ENCODE measurements around the gene CNGA4.
"Not testable (repeated sequence)": the region's sequence is repeated elsewhere in the genome, so short reads cannot be mapped to it uniquely, and the experiment has no call there.

CNGA4 gene

DNA sequence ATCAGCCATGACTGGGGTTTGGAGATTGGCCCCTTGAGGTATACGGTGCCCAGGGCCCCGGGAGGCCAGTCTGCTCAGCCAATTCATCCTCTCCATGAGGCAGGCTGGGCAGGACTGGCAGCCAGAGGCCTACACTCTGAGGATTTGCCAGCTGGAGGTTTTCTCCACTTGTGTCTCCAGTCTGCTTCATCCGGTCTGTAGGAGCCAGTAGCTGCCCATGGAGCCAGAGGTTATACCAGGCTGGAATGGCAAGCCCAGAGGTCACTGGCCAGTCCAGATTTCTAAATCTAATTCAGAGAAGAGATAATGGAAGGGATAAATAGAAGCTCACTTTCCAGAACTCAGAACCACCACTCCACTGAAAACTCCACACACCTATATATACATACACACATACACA lies 14.5 kb upstream of the CNGA4 start:
- Histone ChIP-seq H3K27ac (no peak overlapping the region), H3K4me3 (no peak overlapping the region)

DNA sequence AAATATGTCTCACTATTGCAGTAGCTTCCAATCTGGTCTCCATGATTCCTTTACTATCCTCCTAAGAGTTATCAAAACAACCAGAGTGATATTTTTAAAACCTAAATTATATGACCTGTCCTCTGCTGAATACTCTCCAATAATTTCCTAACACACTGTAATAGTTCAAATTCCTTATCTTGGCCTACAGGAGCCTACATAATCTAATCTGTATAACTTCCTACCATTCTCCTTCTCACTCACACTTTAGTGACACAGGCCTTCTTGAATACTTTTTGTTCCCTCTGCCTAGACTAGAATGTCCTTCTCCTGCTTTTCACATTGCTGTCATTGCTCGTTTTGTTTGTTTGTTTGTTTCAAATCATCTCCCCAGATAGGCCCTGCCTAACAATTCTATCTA lies 13.9 kb upstream of the CNGA4 start:
- H3K4me3 ChIP-seq = no peak overlapping the region
- peak overlapping the region in 2 of 21 experiments; percentile 4 to 10 for H3K27ac ChIP-seq

DNA sequence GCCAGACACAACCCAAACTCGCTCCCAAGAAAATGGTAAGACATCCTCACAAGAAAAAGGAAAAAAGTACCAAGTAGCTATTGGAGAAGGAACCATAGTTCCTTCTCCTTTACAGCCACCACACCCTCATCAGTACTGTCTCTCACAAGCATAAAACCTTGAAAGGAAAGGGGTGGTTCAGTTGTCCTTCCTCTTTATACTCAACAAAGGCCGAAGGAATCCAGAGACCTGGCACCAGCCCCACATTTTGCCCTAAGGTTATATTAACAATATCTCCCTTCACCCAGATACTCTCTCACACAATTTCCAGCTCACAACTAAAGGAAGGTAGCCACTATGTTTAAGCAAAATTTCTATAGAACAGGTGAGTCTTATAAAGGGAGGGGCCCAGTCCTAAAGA lies 13.0 kb upstream of the CNGA4 start:
- no peak overlapping the region for H3K4me3 ChIP-seq
- peak overlapping the region in 1 of 21 experiments; percentile 0 for H3K27ac ChIP-seq

DNA sequence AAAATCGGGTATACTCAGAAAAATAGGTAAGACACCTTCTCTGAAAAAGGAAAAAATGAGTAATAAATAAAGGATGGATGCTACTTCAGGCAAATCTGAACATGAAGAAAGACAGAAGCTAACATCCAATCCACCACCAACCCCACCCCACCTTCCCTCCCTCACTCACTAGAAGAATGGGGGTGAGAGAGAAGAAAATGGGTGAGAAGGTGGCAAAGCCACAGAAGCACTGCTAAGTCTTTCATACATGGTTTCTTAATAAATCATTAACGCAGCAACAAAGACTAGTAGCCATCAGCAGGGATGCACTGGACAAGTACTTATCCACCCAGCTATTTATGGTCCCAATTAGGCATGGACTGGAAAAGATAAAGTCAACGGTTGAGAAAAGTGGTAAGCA lies 10.4 kb upstream of the CNGA4 start:
- no peak overlapping the region for H3K27ac ChIP-seq
- H3K4me3 ChIP-seq = no peak overlapping the region

DNA sequence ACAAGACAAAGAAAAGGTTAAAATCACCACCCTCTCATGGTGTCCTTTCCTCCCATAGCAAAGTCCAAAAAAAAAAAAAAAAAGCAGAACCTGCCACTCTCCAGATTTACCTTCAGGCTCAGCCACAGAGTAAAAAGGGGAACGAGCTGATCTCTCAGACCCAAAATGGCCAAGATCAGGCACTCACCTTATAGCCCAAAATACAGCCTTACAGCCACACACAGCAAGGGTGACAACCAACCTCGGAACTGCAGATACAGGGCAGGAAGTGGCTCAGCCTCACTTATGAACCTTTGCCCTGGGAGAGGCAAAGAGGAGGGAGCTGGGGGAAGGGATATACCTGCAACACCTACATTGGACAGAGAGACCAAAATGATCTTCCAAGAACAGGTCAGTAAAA lies 9.0 kb upstream of the CNGA4 start:
- no peak overlapping the region for H3K27ac ChIP-seq
- H3K4me3 ChIP-seq = no peak overlapping the region

DNA sequence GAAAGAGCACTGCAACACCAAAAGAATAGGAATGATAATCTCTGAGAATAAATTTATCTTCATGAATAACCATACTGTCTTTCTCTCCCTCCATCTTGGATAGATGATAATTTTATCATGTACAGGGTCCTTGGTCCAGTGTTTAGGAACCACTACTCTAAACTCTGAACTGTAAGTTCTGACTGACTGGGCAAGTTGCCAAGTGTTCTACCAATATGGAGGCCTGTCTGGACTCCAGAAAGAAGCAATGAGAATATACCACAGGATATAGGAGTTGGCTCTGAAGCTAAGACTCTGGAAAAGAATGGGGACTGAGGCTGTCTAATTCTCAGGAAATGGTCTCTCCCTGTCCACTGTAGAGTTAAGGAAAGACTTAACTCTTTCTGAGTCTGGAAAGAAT lies 6.0 kb upstream of the CNGA4 start:
- Histone ChIP-seq H3K4me3 (no peak overlapping the region), H3K27ac (no peak overlapping the region)

DNA sequence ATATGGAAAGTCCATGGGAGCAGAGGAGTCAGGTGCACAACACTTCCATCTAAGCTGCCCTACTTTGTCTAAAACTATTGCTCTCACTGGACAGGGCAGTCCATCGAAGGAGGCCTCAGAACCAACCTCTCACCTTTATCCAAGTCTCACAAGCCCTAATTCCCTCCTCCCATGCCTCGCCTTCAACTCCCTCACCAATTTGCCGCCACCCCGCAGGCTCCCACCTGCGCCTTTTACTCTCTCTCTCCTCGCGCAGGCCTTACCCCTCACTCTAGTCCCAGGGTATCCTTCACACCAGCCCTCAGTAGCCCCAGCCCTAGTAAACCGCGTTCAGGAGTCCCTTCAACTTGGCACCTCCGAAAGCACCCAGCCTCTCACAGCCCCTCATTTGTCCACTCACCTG lies 4.9 kb upstream of the CNGA4 start:
- Histone ChIP-seq H3K4me3 (peak overlapping the region; percentile 64 to 95 (median 76)), H3K27ac (peak overlapping the region; percentile 11 to 91 (median 82))

DNA sequence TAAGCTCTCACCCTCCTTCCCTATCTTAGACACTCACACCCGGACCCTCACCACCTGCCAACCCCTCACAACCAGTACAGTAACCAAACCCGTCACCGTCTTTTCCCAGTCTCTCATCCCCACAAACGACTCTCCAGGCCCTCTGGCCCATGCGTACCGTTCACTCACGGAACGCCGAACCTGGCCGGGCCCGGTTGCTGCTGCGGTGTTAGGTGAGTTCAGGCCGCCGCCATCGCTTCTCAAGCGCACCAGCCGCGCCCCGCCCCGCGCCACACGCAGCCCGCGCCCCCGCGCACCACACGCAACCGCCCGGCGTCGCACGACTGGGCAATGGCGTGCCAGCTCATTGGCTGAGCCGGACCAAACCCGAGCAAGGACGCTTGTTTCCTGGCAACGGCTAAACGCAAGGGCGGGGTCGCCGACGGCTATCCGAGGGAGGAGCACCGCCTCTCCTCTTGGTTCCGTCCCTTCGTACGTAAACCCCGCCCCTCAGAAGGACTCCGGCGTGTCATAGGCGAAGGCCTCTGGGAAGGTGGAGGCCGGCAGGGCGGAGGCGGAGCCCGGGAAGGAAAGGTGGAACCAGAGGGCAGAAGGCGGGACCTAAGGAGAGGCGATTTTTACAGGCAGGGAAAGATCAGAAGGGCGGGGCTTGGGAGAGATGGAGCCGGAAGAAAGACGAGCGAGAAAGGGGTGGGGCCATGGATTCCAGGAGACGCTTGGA lies 4.3 kb upstream of the CNGA4 start, which contains the start of gene FHIP1B:
Gene FHIP1B, minus strand, starts transcription at position 250 of the 721 bp plus-strand sequence. CDS start 10,120 bp downstream, outside the sequence.
- Histone ChIP-seq H3K27ac (peak within 1 kb of the TSS; percentile 52 to 91 (median 87)), H3K4me3 (peak within 1 kb of the TSS; percentile 64 to 95 (median 76))

DNA sequence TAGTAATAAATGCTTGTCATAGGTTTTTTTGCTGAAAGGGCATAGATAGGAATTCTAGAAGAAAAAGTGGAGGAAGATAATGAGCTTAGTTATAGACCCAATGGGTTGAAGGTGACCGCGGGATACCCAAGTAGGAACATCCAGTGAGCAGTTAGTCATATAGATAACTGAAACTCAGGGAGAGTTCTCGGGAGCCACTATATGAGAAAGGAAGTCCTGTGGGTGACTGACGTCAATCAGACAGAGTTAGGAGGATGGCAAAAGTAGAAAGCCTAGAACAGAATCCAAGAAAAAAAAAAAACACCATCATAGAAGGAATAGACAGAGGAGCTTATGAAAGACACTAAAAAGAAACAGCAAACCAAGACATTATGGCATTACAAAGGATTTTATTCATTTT lies 1.6 kb upstream of the CNGA4 start:
- H3K27ac ChIP-seq = no peak overlapping the region
- H3K4me3 ChIP-seq = no peak overlapping the region

DNA sequence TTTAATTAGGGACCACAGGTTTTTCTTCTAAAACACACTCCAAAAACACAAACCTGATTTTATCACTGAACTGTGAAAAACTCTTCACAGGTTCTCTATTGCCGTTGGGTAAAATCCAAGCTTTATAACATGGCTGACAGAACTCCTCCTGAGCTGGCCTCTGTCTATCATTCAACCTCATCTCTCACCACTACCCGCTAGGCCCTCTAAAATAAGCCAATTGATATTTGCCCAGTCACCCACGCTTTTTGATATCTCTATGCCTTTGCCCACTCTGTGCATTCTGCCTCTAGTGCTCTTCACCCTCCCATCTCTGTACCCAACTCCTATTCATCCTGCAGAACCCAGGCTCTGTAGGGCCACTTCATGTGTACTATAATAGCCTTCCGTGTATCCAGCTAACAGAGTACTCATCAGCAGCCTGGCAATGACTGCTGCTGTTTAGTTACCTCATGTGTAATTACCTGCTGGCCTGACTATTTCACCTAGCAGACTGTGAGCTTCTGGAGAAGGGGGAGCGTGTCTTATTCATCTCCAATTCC lies 1.1 kb upstream of the CNGA4 start:
- Histone ChIP-seq H3K27ac (no peak overlapping the region), H3K4me3 (no peak overlapping the region)

DNA sequence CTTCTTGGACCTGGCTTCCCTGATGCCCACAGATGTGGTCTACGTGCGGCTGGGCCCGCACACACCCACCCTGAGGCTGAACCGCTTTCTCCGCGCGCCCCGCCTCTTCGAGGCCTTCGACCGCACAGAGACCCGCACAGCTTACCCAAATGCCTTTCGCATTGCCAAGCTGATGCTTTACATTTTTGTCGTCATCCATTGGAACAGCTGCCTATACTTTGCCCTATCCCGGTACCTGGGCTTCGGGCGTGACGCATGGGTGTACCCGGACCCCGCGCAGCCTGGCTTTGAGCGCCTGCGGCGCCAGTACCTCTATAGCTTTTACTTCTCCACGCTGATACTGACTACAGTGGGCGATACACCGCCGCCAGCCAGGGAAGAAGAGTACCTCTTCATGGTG lies 1.2 kb downstream of the CNGA4 start:
- H3K27ac ChIP-seq = no peak overlapping the region

DNA sequence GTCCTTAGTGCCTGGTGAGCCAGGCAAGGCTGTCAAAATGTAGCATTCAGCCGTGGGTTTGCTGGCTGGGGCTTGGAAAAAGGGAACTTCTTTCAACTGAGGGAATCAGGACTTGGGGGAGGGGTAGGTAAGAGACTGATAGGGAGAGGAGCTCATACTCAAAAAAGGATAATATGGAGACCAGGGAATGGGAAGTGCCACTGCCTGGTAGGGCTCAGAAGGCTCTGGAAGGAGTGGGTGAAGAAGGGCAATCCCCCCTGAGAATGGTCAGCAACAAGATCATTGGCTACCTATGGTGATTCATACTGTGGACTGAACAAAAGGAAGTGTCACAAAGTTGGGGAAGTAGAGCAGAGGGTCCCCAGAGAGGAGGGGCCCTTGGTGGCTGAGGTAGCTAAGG lies 1.9 kb downstream of the CNGA4 start:
- no peak overlapping the region for H3K27ac ChIP-seq
- H3K4me3 ChIP-seq = no peak overlapping the region

More for the DNA sequence above, 1.2 kb downstream of the CNGA4 start:
- H3K4me3 ChIP-seq = no peak overlapping the region

DNA sequence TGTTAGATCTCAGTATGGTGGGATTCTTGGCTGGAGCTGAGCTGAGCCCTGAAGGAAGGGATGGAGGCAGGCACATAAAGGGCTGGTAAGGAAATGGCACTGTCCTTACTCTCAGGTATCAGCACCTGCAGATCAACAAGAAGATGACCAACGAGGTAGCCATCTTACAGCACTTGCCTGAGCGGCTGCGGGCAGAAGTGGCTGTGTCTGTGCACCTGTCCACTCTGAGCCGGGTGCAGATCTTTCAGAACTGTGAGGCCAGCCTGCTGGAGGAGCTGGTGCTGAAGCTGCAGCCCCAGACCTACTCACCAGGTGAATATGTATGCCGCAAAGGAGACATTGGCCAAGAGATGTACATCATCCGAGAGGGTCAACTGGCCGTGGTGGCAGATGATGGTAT lies 2.4 kb downstream of the CNGA4 start:
- H3K4me3 ChIP-seq = no peak overlapping the region
- H3K27ac ChIP-seq = no peak overlapping the region

DNA sequence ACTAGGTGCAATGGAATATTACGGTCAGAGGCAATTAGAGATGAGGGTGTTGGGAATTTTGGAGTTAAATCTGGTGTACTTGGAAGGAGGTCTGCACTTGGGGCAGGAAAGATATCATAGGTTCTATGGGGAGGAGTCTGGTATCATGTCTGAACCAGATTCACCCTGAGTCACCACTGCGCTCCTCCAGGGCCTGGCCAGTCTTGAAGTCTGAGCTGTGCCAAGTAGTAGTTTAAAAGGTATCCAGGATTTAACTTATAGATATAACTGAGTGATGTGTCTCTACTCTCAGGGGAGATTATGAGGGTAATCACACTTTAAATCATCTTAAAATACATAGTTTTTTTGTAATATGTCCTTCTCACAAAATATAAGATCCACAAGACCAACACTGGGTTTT lies 6.6 kb downstream of the CNGA4 start:
- H3K27ac ChIP-seq = peak overlapping the region in 4 of 21 experiments; percentile 19 to 41 (median 33)
- H3K4me3 ChIP-seq = no peak overlapping the region

DNA sequence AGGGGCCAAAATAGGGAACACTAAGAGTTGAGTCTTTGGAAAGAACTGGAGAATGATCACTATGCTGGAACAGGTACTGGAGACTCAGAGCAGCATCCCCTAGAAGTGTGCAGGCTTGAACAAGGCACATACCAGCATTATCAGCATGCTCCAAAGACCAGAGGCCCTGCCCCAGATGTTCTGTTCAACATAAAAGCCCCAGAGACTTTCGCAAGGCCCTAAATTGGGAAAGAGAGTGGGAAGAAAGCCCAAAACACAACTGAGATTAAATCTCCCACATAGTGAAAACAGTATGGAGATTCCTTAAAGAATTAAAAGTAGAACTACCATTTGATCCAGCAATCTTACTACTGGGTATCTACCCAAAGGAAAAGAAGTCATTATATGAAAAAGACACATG lies 9.4 kb downstream of the CNGA4 start:
- peak overlapping the region in 2 of 21 experiments; percentile 30 to 35 for H3K27ac ChIP-seq
- H3K4me3 ChIP-seq = no peak overlapping the region

DNA sequence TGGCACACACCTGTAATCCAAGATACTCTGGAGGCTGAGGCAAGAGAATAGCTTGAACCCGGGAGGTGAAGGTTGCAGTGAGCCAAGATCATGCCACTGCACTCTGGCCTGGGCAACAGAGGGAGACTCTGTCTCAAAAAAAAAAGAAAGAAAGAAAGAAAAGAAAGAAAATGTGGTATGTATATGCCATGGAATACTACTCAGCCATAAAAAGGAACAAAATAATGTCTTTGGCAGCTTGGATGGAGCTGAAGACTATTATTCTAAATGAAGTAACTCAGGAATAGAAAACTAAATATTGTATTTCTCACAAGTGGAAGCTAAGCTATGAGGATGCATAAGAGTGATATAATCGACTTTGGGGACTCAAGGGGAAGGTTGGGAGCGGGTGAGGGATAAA lies 10.0 kb downstream of the CNGA4 start:
- not testable (repeated sequence) for H3K4me3 ChIP-seq
- H3K27ac ChIP-seq = peak overlapping the region in 4 of 21 experiments; percentile 24 to 35 (median 32)

DNA sequence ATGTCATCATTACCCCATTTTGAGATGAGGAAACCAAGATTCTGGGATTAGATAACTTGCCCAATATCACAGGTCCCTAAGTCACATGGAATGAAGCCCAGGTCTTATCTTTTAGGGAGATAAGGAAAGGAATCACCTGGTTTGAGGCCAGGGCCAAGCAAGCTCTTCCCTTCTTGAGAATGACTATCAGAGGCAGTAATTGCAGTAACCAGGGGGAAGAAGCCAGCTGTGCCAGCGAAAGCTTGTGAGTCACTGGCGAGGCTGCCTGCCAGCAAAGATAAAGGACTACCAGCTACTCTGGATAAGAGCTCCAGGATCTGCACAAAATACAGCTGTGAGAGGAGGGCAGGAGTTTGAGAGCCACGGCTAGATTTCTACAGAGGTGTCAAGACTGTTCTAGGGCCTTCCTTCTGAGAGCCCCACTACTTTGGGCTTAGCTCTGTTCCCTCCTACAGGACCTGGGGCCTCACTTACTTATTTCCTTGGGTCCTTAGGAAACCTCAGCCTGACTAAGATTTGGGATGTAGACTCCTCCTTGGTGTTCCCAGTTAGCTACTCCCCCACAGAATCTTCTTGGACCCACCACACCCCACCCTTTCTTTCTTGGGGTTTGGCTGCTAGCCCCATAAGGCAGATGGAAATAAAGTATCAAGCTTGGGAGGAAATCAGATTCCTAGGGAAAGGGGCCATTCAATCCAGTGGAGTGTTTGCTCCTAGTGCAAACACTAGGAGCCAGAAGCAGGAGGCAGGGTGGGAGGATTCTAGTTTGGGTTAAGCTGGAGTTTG lies 11.1 kb downstream of the CNGA4 start:
- Histone ChIP-seq H3K4me3 (no peak overlapping the region), H3K27ac (peak overlapping the region in 8 of 21 experiments; percentile 10 to 70 (median 44))

DNA sequence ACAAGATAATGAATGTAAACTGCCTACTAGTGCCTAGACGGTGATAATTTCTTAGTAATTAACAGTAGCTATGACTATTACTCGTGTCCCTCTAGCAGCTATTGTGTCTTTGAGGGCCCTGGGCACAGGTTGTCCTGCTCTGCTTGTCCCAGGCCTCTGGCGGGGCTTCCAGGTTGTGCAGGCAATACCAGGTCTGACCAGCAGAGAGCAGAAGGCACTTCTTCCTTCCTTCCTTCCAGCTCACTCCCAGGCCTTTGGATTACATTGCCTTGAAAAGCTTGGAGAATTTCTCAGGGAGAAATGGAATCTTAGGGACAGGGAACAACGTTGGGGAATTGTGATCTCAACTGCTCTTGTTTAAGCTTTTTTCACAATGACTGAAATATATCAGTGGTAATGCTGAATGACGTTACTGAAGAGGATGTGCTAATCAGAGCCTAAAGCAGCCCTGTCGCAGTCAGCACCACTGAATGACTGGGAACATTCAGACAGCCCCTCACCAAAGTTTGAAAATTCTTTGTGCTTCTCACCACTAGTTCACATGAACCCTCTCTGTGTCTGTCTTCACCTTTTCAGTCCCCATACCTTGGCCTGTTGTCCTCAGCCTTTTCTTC lies 12.3 kb downstream of the CNGA4 start:
- H3K4me3 ChIP-seq = no peak overlapping the region
- peak overlapping the region in 4 of 21 experiments; percentile 19 to 60 (median 37) for H3K27ac ChIP-seq

DNA sequence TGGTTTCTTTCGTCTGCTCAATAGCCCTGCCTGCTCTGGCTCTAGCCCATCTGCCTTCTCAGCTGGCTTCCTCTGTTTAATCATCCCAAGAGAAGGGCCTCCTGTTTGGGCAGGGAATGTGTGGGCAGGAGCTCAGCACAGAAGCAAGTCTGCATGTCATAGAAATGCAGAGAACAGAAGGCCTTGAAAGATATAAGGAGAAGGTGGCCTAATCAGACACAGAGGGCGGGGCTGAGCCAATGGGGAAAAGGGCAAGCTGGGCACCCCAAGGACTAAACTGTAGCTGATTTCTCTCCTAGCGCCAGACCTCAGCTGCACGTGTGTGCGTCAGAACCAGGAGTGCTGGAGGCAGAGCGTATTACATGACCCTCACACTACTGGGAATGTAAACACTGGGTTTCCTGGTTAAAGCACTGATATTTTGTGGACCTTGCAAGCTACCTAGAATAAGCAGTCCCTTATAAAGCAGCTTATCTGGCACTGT lies 13.1 kb downstream of the CNGA4 start:
- Histone ChIP-seq H3K27ac (peak overlapping the region in 5 of 21 experiments; percentile 11 to 60 (median 34)), H3K4me3 (no peak overlapping the region)

DNA sequence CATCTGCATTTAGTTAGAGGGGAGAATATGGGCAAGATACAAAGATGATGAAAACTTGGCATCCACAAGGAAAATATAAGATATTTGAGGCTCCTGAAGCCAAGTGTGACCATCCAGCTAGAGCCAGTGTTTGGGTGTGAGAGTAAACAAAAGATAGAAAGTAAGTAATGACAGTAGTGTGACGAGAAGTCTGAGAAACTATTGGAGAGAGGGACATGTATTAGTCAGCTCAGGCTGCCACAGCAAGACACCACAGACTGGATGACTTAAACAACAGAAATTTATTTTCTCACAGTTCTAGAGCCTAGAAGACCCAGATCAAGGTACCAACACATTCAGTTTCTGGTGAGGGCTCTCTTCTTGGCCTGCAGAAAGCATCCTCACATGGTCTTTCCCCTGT lies 14.3 kb downstream of the CNGA4 start:
- Histone ChIP-seq H3K27ac (no peak overlapping the region), H3K4me3 (no peak overlapping the region)
